ENCODE data around the gene RGS21. TPM values are rescaled to one million over a fixed set of nuclear protein-coding genes. Genes with fewer than 3 reads are reported as not detected.

RGS21 gene
- total and polyA plus RNA-seq, 2 donors (not counting 1 experiment from before 2014, with no cell fraction given) = not detected

- Histone ChIP-seq H3K79me2 (ENCODE audit: control insufficient read depth, insufficient read depth, low read length) (no peaks in the 10 kb centered on the region), H3K36me3 (replicated peaks in 1 of 2; ENCODE audit: control extremely low read depth in 1 of 2, control insufficient read depth in 1 of 2, extremely low read depth in 1 of 2, insufficient read depth in 2 of 2, low read length in 1 of 2) (no peaks in the 10 kb centered on the region), H3K4me2 (replicated peaks; ENCODE audit: low read depth, low read length, poor library complexity, severe bottlenecking) (no peak overlapping the region), H2AFZ (ENCODE audit: insufficient read depth, low read depth, low read length, poor library complexity, severe bottlenecking) (no peak overlapping the region), H3K27ac (ENCODE audit: low read length in 2 of 2) (no peak overlapping the region), H3K9me3 (ENCODE audit: control extremely low read depth in 1 of 3, control insufficient read depth in 2 of 3, insufficient read depth in 1 of 3, low read length in 2 of 3) (no peaks in the 10 kb centered on the region), H3K4me1 (ENCODE audit: control insufficient read depth in 2 of 2, insufficient read depth in 2 of 2, low read length in 2 of 2) (no peaks in the 10 kb centered on the region), H3K27me3 (replicated peaks in 1 of 4; ENCODE audit: control extremely low read depth in 1 of 4, control insufficient read depth in 3 of 4, insufficient read depth in 4 of 4, low read length in 3 of 4) (no peaks in the 10 kb centered on the region), H4K20me1 (ENCODE audit: control insufficient read depth, insufficient read depth, low read length, poor library complexity, severe bottlenecking) (no peaks in the 10 kb centered on the region), H3K9ac (ENCODE audit: low read length) (no peak overlapping the region), H3K4me3 (ENCODE audit: control extremely low read depth in 1 of 5, extremely low read depth in 1 of 5, insufficient read depth in 1 of 5, low read depth in 2 of 5, low read length in 4 of 5) (no peak overlapping the region)
- POLR2A ChIA-PET = no interaction called here
- no peak overlapping the region for H3K27ac Mint-ChIP-seq
- no peaks in the 10 kb centered on the region for H3K27me3 Mint-ChIP-seq
- no CpG with 5 or more reads among the region's 3 CpGs for WGBS (ENCODE audit: insufficient coverage)
- no peak overlapping the region for H3K4me3 Mint-ChIP-seq
- no peaks in the 10 kb centered on the region for H3K9me3 Mint-ChIP-seq (ENCODE audit: insufficient read depth)
- DNase-seq (no peak), ATAC-seq (ENCODE audit: low read depth) (no peak)
- CTCF ChIA-PET = no interaction called here
- no peaks in the 10 kb centered on the region for H3K4me1 Mint-ChIP-seq
- intact Hi-C loops (cut with micrococcal nuclease) = no loop called here
- TF ChIP-seq EZH2 (IDR thresholded peaks at IDR 0.05; ENCODE audit: borderline replicate concordance, insufficient read depth, low read depth, low read length, poor library complexity, severe bottlenecking) = no peak
- TF ChIP-seq, protein P1, sequence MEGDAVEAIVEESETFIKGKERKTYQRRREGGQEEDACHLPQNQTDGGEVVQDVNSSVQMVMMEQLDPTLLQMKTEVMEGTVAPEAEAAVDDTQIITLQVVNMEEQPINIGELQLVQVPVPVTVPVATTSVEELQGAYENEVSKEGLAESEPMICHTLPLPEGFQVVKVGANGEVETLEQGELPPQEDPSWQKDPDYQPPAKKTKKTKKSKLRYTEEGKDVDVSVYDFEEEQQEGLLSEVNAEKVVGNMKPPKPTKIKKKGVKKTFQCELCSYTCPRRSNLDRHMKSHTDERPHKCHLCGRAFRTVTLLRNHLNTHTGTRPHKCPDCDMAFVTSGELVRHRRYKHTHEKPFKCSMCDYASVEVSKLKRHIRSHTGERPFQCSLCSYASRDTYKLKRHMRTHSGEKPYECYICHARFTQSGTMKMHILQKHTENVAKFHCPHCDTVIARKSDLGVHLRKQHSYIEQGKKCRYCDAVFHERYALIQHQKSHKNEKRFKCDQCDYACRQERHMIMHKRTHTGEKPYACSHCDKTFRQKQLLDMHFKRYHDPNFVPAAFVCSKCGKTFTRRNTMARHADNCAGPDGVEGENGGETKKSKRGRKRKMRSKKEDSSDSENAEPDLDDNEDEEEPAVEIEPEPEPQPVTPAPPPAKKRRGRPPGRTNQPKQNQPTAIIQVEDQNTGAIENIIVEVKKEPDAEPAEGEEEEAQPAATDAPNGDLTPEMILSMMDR (IDR thresholded peaks at IDR 0.05) = no peak
Observed at GRCh38 chr1:192358402-192358801, 41.6 kb downstream of the RGS21 start.

DNA sequence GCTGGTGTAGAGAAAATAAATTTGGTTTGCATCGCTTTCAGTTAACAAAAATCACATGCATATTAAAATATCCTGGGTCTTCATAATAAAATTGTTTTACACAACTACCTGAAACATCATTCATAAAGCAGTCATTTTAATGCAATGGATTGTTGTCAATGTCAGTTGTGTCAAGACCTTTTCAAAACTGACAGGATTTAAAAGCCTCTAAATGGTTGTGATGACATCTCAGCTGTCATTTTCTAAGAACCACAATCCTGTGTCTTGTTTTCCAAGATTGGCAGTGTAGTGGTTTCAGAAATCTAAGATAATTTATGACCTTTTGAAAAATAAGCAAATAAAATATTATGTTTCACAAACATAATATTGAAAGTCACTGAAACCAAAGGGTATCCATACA lies 42.0 kb downstream of the RGS21 start:
- no peak for DNase-seq

More for the DNA sequence above, 42.0 kb downstream of the RGS21 start:
- no peaks in the 10 kb centered on the region for H3K9me3 ChIP-seq (ENCODE audit: control extremely low read depth in 1 of 3, control insufficient read depth in 2 of 3, insufficient read depth in 1 of 3, low read length in 2 of 3)
- H3K27ac ChIP-seq (ENCODE audit: low read length in 2 of 2) = no peak overlapping the region
- no peaks in the 10 kb centered on the region for H3K79me2 ChIP-seq (ENCODE audit: control insufficient read depth, insufficient read depth, low read length)
- H3K9me3 Mint-ChIP-seq (ENCODE audit: insufficient read depth) = no peaks in the 10 kb centered on the region
- no peaks in the 10 kb centered on the region for H3K4me1 Mint-ChIP-seq
- CTCF ChIA-PET = no interaction called here
- H3K27me3 Mint-ChIP-seq = no peaks in the 10 kb centered on the region
- H3K4me1 ChIP-seq (ENCODE audit: control insufficient read depth in 2 of 2, insufficient read depth in 2 of 2, low read length in 2 of 2) = no peaks in the 10 kb centered on the region
- no peak overlapping the region for H3K4me2 ChIP-seq (replicated peaks; ENCODE audit: low read depth, low read length, poor library complexity, severe bottlenecking)
- no peak overlapping the region for H3K4me3 ChIP-seq (ENCODE audit: control extremely low read depth in 1 of 5, extremely low read depth in 1 of 5, insufficient read depth in 1 of 5, low read depth in 2 of 5, low read length in 4 of 5)
- no peak overlapping the region for H3K9ac ChIP-seq (ENCODE audit: low read length)
- no peak for ATAC-seq (ENCODE audit: low read depth)
- H3K27me3 ChIP-seq (replicated peaks in 1 of 4; ENCODE audit: control extremely low read depth in 1 of 4, control insufficient read depth in 3 of 4, insufficient read depth in 4 of 4, low read length in 3 of 4) = no peaks in the 10 kb centered on the region
- H2AFZ ChIP-seq (ENCODE audit: insufficient read depth, low read depth, low read length, poor library complexity, severe bottlenecking) = no peak overlapping the region
- H3K4me3 Mint-ChIP-seq = no peak overlapping the region
- no CpG with 5 or more reads among the region's 1 CpG for WGBS (ENCODE audit: insufficient coverage)
- no peak for TF ChIP-seq EZH2 (IDR thresholded peaks at IDR 0.05; ENCODE audit: borderline replicate concordance, insufficient read depth, low read depth, low read length, poor library complexity, severe bottlenecking)
- TF ChIP-seq, protein P1 (IDR thresholded peaks at IDR 0.05) = no peak
- intact Hi-C loops (cut with micrococcal nuclease) = no loop called here
- no peak overlapping the region for H3K27ac Mint-ChIP-seq
- no peaks in the 10 kb centered on the region for H4K20me1 ChIP-seq (ENCODE audit: control insufficient read depth, insufficient read depth, low read length, poor library complexity, severe bottlenecking)
- POLR2A ChIA-PET = no interaction called here
- no peaks in the 10 kb centered on the region for H3K36me3 ChIP-seq (replicated peaks in 1 of 2; ENCODE audit: control extremely low read depth in 1 of 2, control insufficient read depth in 1 of 2, extremely low read depth in 1 of 2, insufficient read depth in 2 of 2, low read length in 1 of 2)
